H54 (cell line): ENCODE measurements around the gene CPN2.

Experiments used
- DNase-seq: peaks from one replicate; pipeline ENCODE4 v3.0.0; 2011; ENCODE audit warnings: low spot score, mixed read lengths; ENCODE audit not compliant: insufficient read length
- FAIRE-seq: peaks from 3 replicates; lab custom pipeline; 2011; peaks lifted over from hg19 to GRCh38; lab: Jason Lieb, UNC
- POLR2A ChIP-seq: IDR thresholded peaks from 2 replicates; pipeline ENCODE4 v1.6.1; 2011; ENCODE audit warnings: low read depth, mild to moderate bottlenecking, low read length

Gene CPN2

GRCh38 chr3:194373899-194374298, 22.8 kb upstream of the CPN2 start:
- DNase-seq (no peak), FAIRE-seq (no peak)
- no peak for TF ChIP-seq POLR2A

GRCh38 chr3:194373028-194373427, 21.9 kb upstream of the CPN2 start:
- TF ChIP-seq POLR2A, result no peak

GRCh38 chr3:194370753-194371152, 19.6 kb upstream of the CPN2 start:
- TF ChIP-seq POLR2A, result no peak

More at GRCh38 chr3:194373028-194373427, 21.9 kb upstream of the CPN2 start:
- DNase-seq (no peak), FAIRE-seq (no peak)

GRCh38 chr3:194369522-194370279, 18.6 kb upstream of the CPN2 start, which contains the start of gene LRRC15:
LRRC15 (minus strand) TSS chr3:194369743; CDS start chr3:194361043, 8,700 bp downstream.
- DNase-seq, result peak; percentile 84
- no peak for FAIRE-seq
- TF ChIP-seq POLR2A, result peak; percentile 54

More at GRCh38 chr3:194370753-194371152, 19.6 kb upstream of the CPN2 start:
- FAIRE-seq, result no peak
- DNase-seq, result peak; percentile 35

- no peak for FAIRE-seq
- no peak for DNase-seq
- TF ChIP-seq POLR2A, result no peak
Measured at GRCh38 chr3:194368918-194369317, 17.8 kb upstream of the CPN2 start.

GRCh38 chr3:194367992-194368841, 17.1 kb upstream of the CPN2 start:
- TF ChIP-seq POLR2A, result no peak
- FAIRE-seq, result no peak
- DNase-seq, result no peak

- FAIRE-seq (no peak), DNase-seq (no peak)
- TF ChIP-seq POLR2A, result no peak
Measured at GRCh38 chr3:194365978-194366490, 14.9 kb upstream of the CPN2 start.

GRCh38 chr3:194365526-194365925, 14.4 kb upstream of the CPN2 start:
- DNase-seq (no peak), FAIRE-seq (no peak)

GRCh38 chr3:194364652-194365434, 13.7 kb upstream of the CPN2 start:
- FAIRE-seq, result peak; percentile 71
- DNase-seq, result peak; percentile 76

More at GRCh38 chr3:194365526-194365925, 14.4 kb upstream of the CPN2 start:
- no peak for TF ChIP-seq POLR2A

GRCh38 chr3:194364314-194364651, 13.2 kb upstream of the CPN2 start:
- TF ChIP-seq POLR2A, result no peak
- no peak for FAIRE-seq

More at GRCh38 chr3:194364652-194365434, 13.7 kb upstream of the CPN2 start:
- no peak for TF ChIP-seq POLR2A

GRCh38 chr3:194360568-194360967, 9.4 kb upstream of the CPN2 start:
- DNase-seq (no peak), FAIRE-seq (no peak)
- no peak for TF ChIP-seq POLR2A

More at GRCh38 chr3:194364314-194364651, 13.2 kb upstream of the CPN2 start:
- DNase-seq, result no peak

GRCh38 chr3:194357681-194358080, 6.6 kb upstream of the CPN2 start:
- TF ChIP-seq POLR2A, result no peak
- FAIRE-seq (no peak), DNase-seq (no peak)

GRCh38 chr3:194355379-194355778, 4.3 kb upstream of the CPN2 start:
- no peak for TF ChIP-seq POLR2A
- FAIRE-seq, result no peak
- DNase-seq, result no peak
